Tibial artery (tissue), 4 donors: ENCODE measurements around the gene NECAB3.
"Not testable (repeated sequence)": the region's sequence is repeated elsewhere in the genome, so short reads cannot be mapped to it uniquely, and the experiment has no call there.

Experiments used
- DNase-seq, 2 donors: peaks; one replicate each; pipeline ENCODE4 v3.0.0-alpha.2; 2019
- H3K27ac ChIP-seq, 2 donors: fragments of 200-600 bp; sonication (generic) in 1 of 2; 1 replicate in 1 of 2; 2 replicates in 1 of 2; pipeline ENCODE4 v1.5.1; 2018 to 2019; ENCODE audit warnings: mild to moderate bottlenecking in 1 of 2
- H3K27me3 ChIP-seq, 2 donors: fragments of 200-600 bp; sonication (generic) in 1 of 2; one replicate each; pipeline versions ENCODE4 v1.5.1 to v1.6.0; 2016 to 2019
- H3K36me3 ChIP-seq, 3 donors: fragments of 200-600 bp; sonication (generic) in 2 of 3; one replicate each; pipeline ENCODE4 v1.5.1; 2016 to 2019; ENCODE audit warnings: mild to moderate bottlenecking in 2 of 3
- H3K4me1 ChIP-seq, 4 donors: fragments of 200-600 bp; sonication (generic) in 2 of 4; 1 replicate in 3 of 4; 2 replicates in 1 of 4; pipeline ENCODE4 v1.5.1; 2016 to 2019
- H3K4me3 ChIP-seq, 2 donors: fragments of 200-600 bp; sonication (generic) in 1 of 2; 1 replicate in 1 of 2; 2 replicates in 1 of 2; pipeline ENCODE4 v1.5.1; 2018 to 2019; ENCODE audit warnings: mild to moderate bottlenecking in 2 of 2
- H3K9me3 ChIP-seq, 3 donors: fragments of 200-600 bp; sonication (generic) in 1 of 3; one replicate each; pipeline ENCODE4 v1.5.1; 2016 to 2019
- CTCF ChIP-seq, 2 experiments: fragments of 200-600 bp in 1 of 2; fragments of 450-650 bp in 1 of 2; IDR thresholded peaks; one replicate each; pipeline ENCODE4 v1.5.1; 2017 to 2019; ENCODE audit warnings: antibody characterized with exemption in 2 of 2, mild to moderate bottlenecking in 1 of 2, moderate library complexity in 1 of 2
- intact Hi-C: fragments of 100-400 bp; cut with DNase I; formaldehyde crosslinking; loops from one replicate; pipeline ENCODE4 v1.15.0; 2023; ENCODE audit warnings: low total_unique reads

The NECAB3 gene

GRCh38 chr20:33644313-33645071 lies 29.7 kb downstream of the NECAB3 start:
- Histone ChIP-seq H3K27ac (no peak overlapping the region), H3K4me1 (peaks cover 0 to 34% (median 27%) of the 10 kb centered on the region in 4 donors), H3K9me3 (no peaks in the 10 kb centered on the region), H3K4me3 (no peak overlapping the region), H3K36me3 (peaks cover 28 to 63% (median 35%) of the 10 kb centered on the region in 3 donors), H3K27me3 (no peaks in the 10 kb centered on the region)
- DNase-seq, result no peak
- intact Hi-C loops, result no loop called here
- TF ChIP-seq CTCF (IDR thresholded peaks at IDR 0.05), result no peak

DNA sequence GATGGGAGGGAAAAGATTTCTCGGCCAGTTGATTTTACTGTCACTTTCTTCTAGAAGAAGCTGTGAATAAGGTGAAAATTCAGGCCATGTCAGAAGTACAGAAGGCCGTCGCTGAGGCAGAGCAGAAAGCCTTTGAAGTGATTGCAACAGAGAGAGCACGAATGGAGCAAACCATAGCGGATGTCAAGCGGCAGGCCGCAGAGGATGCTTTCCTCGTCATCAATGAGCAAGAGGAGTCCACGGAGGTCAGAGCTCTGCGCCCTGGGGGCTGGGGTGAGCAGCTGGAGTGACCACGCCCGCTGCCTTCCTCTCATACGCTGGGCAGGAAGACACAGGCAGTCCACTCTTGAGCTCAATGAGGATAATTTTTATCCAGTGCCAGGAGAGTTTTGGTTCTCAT lies 33.9 kb downstream of the NECAB3 start:
- H3K27ac ChIP-seq, result no peak overlapping the region
- H3K36me3 ChIP-seq, result peaks cover 53 to 93% (median 59%) of the 10 kb centered on the region in 3 donors
- no peak for DNase-seq
- H3K4me3 ChIP-seq, result no peak overlapping the region
- intact Hi-C loops, result no loop called here
- H3K27me3 ChIP-seq, result no peaks in the 10 kb centered on the region
- H3K4me1 ChIP-seq, result no peaks in the 10 kb centered on the region
- TF ChIP-seq CTCF (IDR thresholded peaks at IDR 0.05), result no peak
- H3K9me3 ChIP-seq, result no peaks in the 10 kb centered on the region

DNA sequence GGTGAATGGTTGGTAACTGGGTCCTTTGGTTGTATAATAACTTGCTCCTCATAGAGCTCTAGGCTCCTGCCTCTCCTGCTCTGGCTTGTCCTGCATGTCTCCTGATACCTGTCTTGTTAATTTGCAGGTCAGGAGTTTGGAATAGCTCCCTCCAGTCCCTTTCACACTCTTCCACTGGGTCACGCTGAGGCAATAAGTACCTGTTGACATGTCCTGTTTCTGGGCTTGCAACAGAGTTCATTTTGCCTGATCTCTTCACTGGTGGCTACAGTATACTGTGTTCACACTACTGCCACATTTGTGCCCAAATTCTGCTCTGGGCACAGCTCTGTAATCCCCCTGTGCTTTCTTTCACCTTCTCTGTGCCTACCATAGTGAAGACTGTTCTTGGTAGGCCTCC lies 37.5 kb downstream of the NECAB3 start:
- Histone ChIP-seq H3K36me3 (peaks cover 51 to 81% (median 61%) of the 10 kb centered on the region in 3 donors), H3K27ac (no peak overlapping the region), H3K27me3 (no peaks in the 10 kb centered on the region), H3K9me3 (no peaks in the 10 kb centered on the region), H3K4me3 (no peak overlapping the region), H3K4me1 (no peaks in the 10 kb centered on the region)
- no peak for TF ChIP-seq CTCF (IDR thresholded peaks at IDR 0.05)
- no peak for DNase-seq
- intact Hi-C loops, result no loop called here

GRCh38 chr20:33635341-33635740 lies 38.9 kb downstream of the NECAB3 start:
- H3K4me1 ChIP-seq, result no peaks in the 10 kb centered on the region
- no peaks in the 10 kb centered on the region for H3K9me3 ChIP-seq
- intact Hi-C loops, result no loop called here
- no peak overlapping the region for H3K4me3 ChIP-seq
- no peak for TF ChIP-seq CTCF (IDR thresholded peaks at IDR 0.05)
- peaks cover 46 to 78% (median 67%) of the 10 kb centered on the region in 3 donors for H3K36me3 ChIP-seq
- H3K27ac ChIP-seq, result no peak overlapping the region
- no peak for DNase-seq
- H3K27me3 ChIP-seq, result no peaks in the 10 kb centered on the region

GRCh38 chr20:33631910-33632309 lies 42.3 kb downstream of the NECAB3 start:
- H3K4me1 ChIP-seq, H3K9me3 ChIP-seq, H3K4me3 ChIP-seq, H3K27ac ChIP-seq, H3K27me3 ChIP-seq, intact Hi-C loops, DNase-seq: not testable (repeated sequence)
- H3K36me3 ChIP-seq, result peaks cover 38 to 76% (median 64%) of the 10 kb centered on the region in 3 donors

- intact Hi-C loops, result no loop called here
- H3K36me3 ChIP-seq, result peaks cover 37 to 79% (median 73%) of the 10 kb centered on the region in 3 donors
These were observed 43.7 kb downstream of the NECAB3 start for GRCh38 chr20:33630507-33630906.

More at GRCh38 chr20:33630507-33630906, 43.7 kb downstream of the NECAB3 start:
- no peak for DNase-seq
- Histone ChIP-seq H3K4me1 (no peaks in the 10 kb centered on the region), H3K27me3 (no peaks in the 10 kb centered on the region), H3K9me3 (no peaks in the 10 kb centered on the region), H3K4me3 (no peak overlapping the region), H3K27ac (no peak overlapping the region)
- no peak for TF ChIP-seq CTCF (IDR thresholded peaks at IDR 0.05)
